Heart left ventricle (tissue), 16 donors: Measurements from ENCODE around the gene PRKCI. TPM values are rescaled to one million over a fixed set of nuclear protein-coding genes. Genes with fewer than 3 reads are reported as not detected.
"Not testable (repeated sequence)": the region's sequence is repeated elsewhere in the genome, so short reads cannot be mapped to it uniquely, and the experiment has no call there.

Experiments
- ATAC-seq, 4 donors: fragments of 200-7000 bp; cut with Tn5 transposase; one replicate each; pipeline ENCODE4 v1.9.1; 2020 to 2022; ENCODE audit warnings: moderate library complexity in 4 of 4, mild to moderate bottlenecking in 3 of 4, moderate number of reproducible peaks in 1 of 4
- DNase-seq, 5 donors: peaks; one replicate each; pipeline ENCODE4 v3.0.0-alpha.2; 2020
- H3K27ac ChIP-seq, 12 donors: fragments of 200-600 bp; sonication (generic) in 4 of 12; one replicate each; pipeline versions ENCODE4 v1.5.0 to v1.8.0; 2016 to 2022; ENCODE audit warnings: mild to moderate bottlenecking in 2 of 12
- H3K27me3 ChIP-seq, 9 donors: fragments of 200-600 bp; sonication (generic) in 2 of 9; one replicate each; pipeline versions ENCODE4 v1.5.1 to v1.8.0; 2016 to 2022; ENCODE audit warnings: mild to moderate bottlenecking in 3 of 9
- H3K36me3 ChIP-seq, 9 donors: fragments of 200-600 bp; sonication (generic) in 2 of 9; one replicate each; pipeline versions ENCODE4 v1.5.0 to v1.8.0; 2018 to 2022; ENCODE audit warnings: mild to moderate bottlenecking in 2 of 9
- H3K4me1 ChIP-seq, 12 donors: fragments of 200-600 bp; sonication (generic) in 4 of 12; one replicate each; pipeline versions ENCODE4 v1.5.0 to v1.8.0; 2016 to 2022; ENCODE audit warnings: mild to moderate bottlenecking in 3 of 12
- H3K4me3 ChIP-seq, 12 donors: fragments of 200-600 bp; sonication (generic) in 4 of 12; one replicate each; pipeline versions ENCODE4 v1.5.0 to v1.8.0; 2017 to 2022; ENCODE audit warnings: mild to moderate bottlenecking in 9 of 12, moderate library complexity in 4 of 12
- H3K9me3 ChIP-seq, 12 donors: fragments of 200-600 bp; sonication (generic) in 4 of 12; one replicate each; pipeline versions ENCODE4 v1.5.0 to v1.8.0; 2016 to 2022; ENCODE audit warnings: mild to moderate bottlenecking in 1 of 12
- POLR2A ChIP-seq, 2 donors: fragments of 450-650 bp; IDR thresholded peaks; one replicate each; pipeline ENCODE4 v1.6.1; 2017; ENCODE audit warnings: antibody characterized with exemption in 2 of 2, mild to moderate bottlenecking in 2 of 2, moderate library complexity in 2 of 2
- WGBS, 4 donors: extraction: QIAGEN DNeasy Blood & Tissue Kit in 2 of 4; methylation state at CpG; one replicate each; pipeline versions ENCODE4 v1.1.5 to v1.1.7; 2013 to 2018; 5-methylcytosine and 5-hydroxymethylcytosine counted together
- intact Hi-C, 10 donors: fragments of 100-400 bp; cut with DNase I; formaldehyde crosslinking; loops; one replicate each; pipeline versions ENCODE4 v1.11.1 to v1.14.2; 2022
- polyA plus RNA-seq, 2 donors: library from polyadenylated mRNA; stranded (reverse); fragments of 200-250 nt; gene quantifications; one replicate each; pipeline ENCODE4 v1.2.3, GENCODE V29; 2013
- total RNA-seq, 9 donors: library from RNA; depleted of rRNA in 2 of 9; stranded (reverse); fragments of >200 nt in 2 of 9; fragmentation: NEBNext Ultra II Directional in 3 of 9; extraction: Animal tissue kit (Norgen Biotek cat#: 25700) in 3 of 9; gene quantifications; one replicate each; pipeline versions ENCODE4 v1.1.0 to v1.2.4, GENCODE V29; 2016 to 2023
- TF ChIP-seq, protein P1 (sequence below), 12 donors: fragments of 200-600 bp; sonication (generic) in 4 of 12; IDR thresholded peaks; one replicate each; pipeline versions ENCODE4 v1.5.0 to v1.8.0; 2018 to 2022; ENCODE audit warnings: antibody characterized with exemption in 12 of 12, mild to moderate bottlenecking in 5 of 12
- donor health status: ischemic (EF 13 %, LVEDD 7.1; RV severe dilation, severe dysfunction).
- donor health status: healthy with polysubstance abuse.
- donor health status: DM: no; HTN: yes; CAD: no.
- donor health status: DM: no; HTN: no; CAD: no.
- donor health status: ischemic (EF 25% LVEDD 6.9; RV normal size, moderate dysfunction).
- donor health status: ischemic (EF 25% LVEDD 5.7; RV mildly dilated, moderate dysfunction).
- donor health status: healthy.
- donor health status: DM: yes; HTN: yes; CAD: no.
- donor health status: ischemic (EF 35%, LVEDD 5.7; RV mildly dilated, moderate dysfunction).
- donor health status: nonischemic (EF 11% LVEDD 7.7; RV severe dilation, severe dysfunction).
- donor health status: DM: yes; HTN: yes; CAD: no.
- donor health status: PGD.
- donor health status: ischemic (EF 29% LVEDD 5.4; RV normal size, mild dysfunction).
- donor health status: nonischemic (EF 23%, LVEDD 6.1; RV moderate dilation, normal function).

Gene PRKCI
- total and polyA plus RNA-seq, 11 donors = 4.5 to 26.9 (median 13.9) TPM

DNA sequence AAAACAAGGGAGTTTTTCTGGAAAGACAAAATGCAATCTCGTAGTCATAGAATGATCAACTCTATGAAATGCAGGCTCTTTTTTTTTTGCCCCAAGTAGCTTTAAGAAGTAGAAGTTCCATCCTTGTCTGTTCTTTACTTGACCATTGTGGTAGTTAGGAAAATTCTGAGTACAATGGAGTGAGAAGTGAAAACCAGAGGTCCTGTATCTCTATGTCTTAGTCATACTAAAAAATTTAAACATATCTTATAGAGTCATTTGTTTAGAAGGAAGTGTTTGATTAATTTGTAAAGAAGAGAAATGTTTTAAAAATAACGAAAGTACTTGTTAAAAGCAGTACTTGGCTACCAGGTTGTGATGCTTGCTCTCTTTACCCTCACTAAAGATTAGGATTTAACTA is 52.4 kb downstream of the PRKCI start:
- WGBS, 4 donors = 90 to 96% (median 95%) methylated on average over 2 of the region's 2 CpGs
- no peak for TF ChIP-seq POLR2A (IDR thresholded peaks at IDR 0.05)
- TF ChIP-seq, protein P1, sequence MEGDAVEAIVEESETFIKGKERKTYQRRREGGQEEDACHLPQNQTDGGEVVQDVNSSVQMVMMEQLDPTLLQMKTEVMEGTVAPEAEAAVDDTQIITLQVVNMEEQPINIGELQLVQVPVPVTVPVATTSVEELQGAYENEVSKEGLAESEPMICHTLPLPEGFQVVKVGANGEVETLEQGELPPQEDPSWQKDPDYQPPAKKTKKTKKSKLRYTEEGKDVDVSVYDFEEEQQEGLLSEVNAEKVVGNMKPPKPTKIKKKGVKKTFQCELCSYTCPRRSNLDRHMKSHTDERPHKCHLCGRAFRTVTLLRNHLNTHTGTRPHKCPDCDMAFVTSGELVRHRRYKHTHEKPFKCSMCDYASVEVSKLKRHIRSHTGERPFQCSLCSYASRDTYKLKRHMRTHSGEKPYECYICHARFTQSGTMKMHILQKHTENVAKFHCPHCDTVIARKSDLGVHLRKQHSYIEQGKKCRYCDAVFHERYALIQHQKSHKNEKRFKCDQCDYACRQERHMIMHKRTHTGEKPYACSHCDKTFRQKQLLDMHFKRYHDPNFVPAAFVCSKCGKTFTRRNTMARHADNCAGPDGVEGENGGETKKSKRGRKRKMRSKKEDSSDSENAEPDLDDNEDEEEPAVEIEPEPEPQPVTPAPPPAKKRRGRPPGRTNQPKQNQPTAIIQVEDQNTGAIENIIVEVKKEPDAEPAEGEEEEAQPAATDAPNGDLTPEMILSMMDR (IDR thresholded peaks at IDR 0.05) = no peak

DNA sequence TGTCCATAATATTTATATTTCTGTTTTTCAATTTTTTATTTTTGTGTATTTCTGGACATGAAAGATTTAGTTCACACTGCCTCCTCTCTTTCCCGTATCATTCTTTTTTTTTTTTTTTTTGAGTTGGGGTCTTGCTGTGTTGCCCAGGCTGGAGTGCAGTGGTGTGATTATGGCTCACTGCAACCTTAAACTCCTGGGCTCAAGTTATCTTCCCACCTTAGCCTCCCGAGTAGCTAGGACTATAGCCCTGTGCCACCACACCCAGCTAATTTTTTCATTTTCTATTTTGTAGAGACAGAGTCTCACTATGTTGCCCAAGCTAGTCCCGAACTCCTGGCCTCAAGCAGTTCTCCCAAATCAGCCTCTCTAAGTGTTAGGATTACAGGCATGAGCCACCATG is 53.6 kb downstream of the PRKCI start:
- Histone ChIP-seq H3K27me3 (no peaks in the 10 kb centered on the region), H3K4me1 (peaks cover 0 to 9% (median 0%) of the 10 kb centered on the region in 12 donors), H3K27ac (no peak overlapping the region), H3K36me3 (peaks cover 0 to 83% (median 44%) of the 10 kb centered on the region in 9 donors), H3K4me3 (no peak overlapping the region), H3K9me3 (no peaks in the 10 kb centered on the region)
- intact Hi-C loops = no loop called here
- no peak for ATAC-seq
- 95 to 99% (median 97%) methylated on average over 3 of the region's 3 CpGs for WGBS, 4 donors
- DNase-seq = no peak
- TF ChIP-seq POLR2A (IDR thresholded peaks at IDR 0.05) = no peak
- TF ChIP-seq, protein P1 (IDR thresholded peaks at IDR 0.05) = no peak

More for the DNA sequence above, 52.4 kb downstream of the PRKCI start:
- peaks cover 0 to 9% (median 0%) of the 10 kb centered on the region in 12 donors for H3K4me1 ChIP-seq
- H3K36me3 ChIP-seq = peaks cover 0 to 80% (median 54%) of the 10 kb centered on the region in 9 donors
- intact Hi-C loops = no loop called here
- ATAC-seq (no peak), DNase-seq (no peak)
- H3K4me3 ChIP-seq = no peak overlapping the region
- no peak overlapping the region for H3K27ac ChIP-seq
- H3K9me3 ChIP-seq = no peaks in the 10 kb centered on the region
- no peaks in the 10 kb centered on the region for H3K27me3 ChIP-seq

DNA sequence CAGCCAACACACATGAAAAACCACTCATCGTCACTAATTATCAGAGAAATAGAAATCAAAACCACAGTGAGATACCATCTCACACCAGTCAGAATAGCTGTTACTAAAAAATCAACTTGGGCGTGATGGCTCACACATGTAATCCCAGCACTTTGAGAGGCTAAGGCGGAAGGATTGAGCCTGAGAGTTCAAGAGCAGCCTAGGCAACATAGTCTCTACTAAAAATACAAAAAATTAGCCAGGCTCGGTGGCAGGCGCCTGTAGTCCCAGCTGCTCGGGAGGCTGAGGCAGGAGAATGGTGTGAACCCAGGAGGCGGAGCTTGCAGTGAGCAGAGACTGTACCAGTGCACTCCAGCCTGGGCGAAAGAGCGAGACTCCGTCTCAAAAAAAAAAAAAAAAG is 55.1 kb downstream of the PRKCI start:
- H3K27ac ChIP-seq, H3K4me3 ChIP-seq, DNase-seq, H3K9me3 ChIP-seq, H3K27me3 ChIP-seq, intact Hi-C loops, ATAC-seq, H3K4me1 ChIP-seq: not testable (repeated sequence)
- 90 to 96% (median 94%) methylated on average over 10 of the region's 10 CpGs for WGBS, 4 donors
- peaks cover 0 to 83% (median 42%) of the 10 kb centered on the region in 9 donors for H3K36me3 ChIP-seq

DNA sequence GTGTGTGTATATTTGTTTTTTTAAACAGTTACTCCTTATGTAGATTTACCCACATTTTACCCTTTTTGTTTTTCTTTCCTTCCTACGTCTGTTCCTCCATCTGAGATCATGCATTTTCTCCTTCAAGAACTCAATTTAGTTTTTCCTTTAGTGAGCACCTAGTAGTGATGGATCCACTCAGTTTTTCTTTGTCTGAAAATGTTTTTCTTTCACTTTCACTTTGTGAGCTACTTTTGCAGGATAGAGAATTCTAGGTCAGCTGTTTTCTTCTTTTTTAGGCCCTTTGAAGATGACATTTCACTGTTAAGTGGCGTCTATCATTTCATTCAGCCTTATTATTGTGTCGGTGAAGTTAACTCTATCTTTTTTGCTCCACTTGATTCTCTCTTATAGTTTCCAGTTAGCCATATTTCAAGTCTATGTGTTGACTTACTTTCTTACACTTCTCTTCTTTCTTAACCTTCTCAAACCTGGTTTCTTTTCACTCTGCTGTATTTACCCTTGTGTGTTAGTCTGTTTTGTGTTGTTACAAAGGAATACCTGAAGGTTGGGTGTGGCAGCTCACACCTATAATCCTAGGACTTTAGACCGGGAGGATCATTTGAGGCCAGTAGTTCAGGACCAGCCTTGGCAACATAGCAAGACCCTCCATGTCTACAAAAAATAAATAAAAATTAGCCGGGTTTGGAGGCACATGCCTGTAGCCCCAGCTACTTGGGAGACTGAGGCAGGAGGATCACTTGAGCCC is 55.8 kb downstream of the PRKCI start:
- ATAC-seq = no peak
- Histone ChIP-seq H3K4me1 (peaks cover 0 to 9% (median 0%) of the 10 kb centered on the region in 12 donors), H3K27ac (peak overlapping the region in 1 of 12 donors; percentile 14), H3K27me3 (no peaks in the 10 kb centered on the region), H3K4me3 (peak overlapping the region in 2 of 12 donors; percentile 16 to 20), H3K9me3 (no peaks in the 10 kb centered on the region), H3K36me3 (peaks cover 0 to 83% (median 40%) of the 10 kb centered on the region in 9 donors)
- WGBS, 4 donors = 86 to 89% (median 87%) methylated on average over 5 of the region's 5 CpGs
- TF ChIP-seq, protein P1 (IDR thresholded peaks at IDR 0.05) = no peak
- no peak for TF ChIP-seq POLR2A (IDR thresholded peaks at IDR 0.05)
- DNase-seq = no peak
- intact Hi-C loops = no loop called here
